GM18907 (cell line): ENCODE data around the gene PRR18.

Experiments
- ATAC-seq: cut with Tn5 transposase; IDR thresholded peaks from one replicate; pipeline ENCODE4 v1.9.1; 2021; ENCODE audit warnings: mild to moderate bottlenecking, moderate library complexity; ENCODE audit not compliant: unreplicated experiment

Gene PRR18

GRCh38 chr6:166307082-166308032 is 835 bp downstream of the PRR18 start:
- peak; percentile 33 for ATAC-seq

- no peak for ATAC-seq
Observed at GRCh38 chr6:166306378-166307081, 1.7 kb downstream of the PRR18 start.

GRCh38 chr6:166305562-166306117 is 2.6 kb downstream of the PRR18 start:
- ATAC-seq: no peak

- ATAC-seq: no peak
Observed at GRCh38 chr6:166304106-166304505, 4.1 kb downstream of the PRR18 start.

- ATAC-seq: no peak
Observed at GRCh38 chr6:166301611-166302529, 6.3 kb downstream of the PRR18 start.

GRCh38 chr6:166300357-166300987 is 7.7 kb downstream of the PRR18 start:
- no peak for ATAC-seq

- ATAC-seq: no peak
Observed at GRCh38 chr6:166297606-166298005, 10.6 kb downstream of the PRR18 start.

GRCh38 chr6:166296035-166296883 is 11.9 kb downstream of the PRR18 start:
- ATAC-seq: no peak

- no peak for ATAC-seq
Observed at GRCh38 chr6:166293731-166294584, 14.2 kb downstream of the PRR18 start.

- ATAC-seq: no peak
Observed at GRCh38 chr6:166289207-166290060, 18.8 kb downstream of the PRR18 start.

GRCh38 chr6:166286839-166287271 is 21.3 kb downstream of the PRR18 start:
- peak; percentile 98 for ATAC-seq

- ATAC-seq: no peak
Observed at GRCh38 chr6:166285233-166285632, 23.0 kb downstream of the PRR18 start.

GRCh38 chr6:166284640-166285039 is 23.6 kb downstream of the PRR18 start:
- no peak for ATAC-seq

GRCh38 chr6:166282394-166283032 is 25.7 kb downstream of the PRR18 start:
- ATAC-seq: no peak

GRCh38 chr6:166281104-166281503 is 27.1 kb downstream of the PRR18 start:
- ATAC-seq: no peak

- ATAC-seq: no peak
Observed at GRCh38 chr6:166279393-166279679, 28.9 kb downstream of the PRR18 start.
